HEK293 (cell line): Measurements from ENCODE around the gene RAB44.

Experiments
- CTCF ChIA-PET: fragments of 350-600 bp; formaldehyde crosslinking; extraction: SDS; loops from one replicate; lab custom pipeline; 2021; ENCODE audit warnings: antibody characterized with exemption; lab: Yijun Ruan, JAX
- POLR2A ChIA-PET: fragments of 300-600 bp; formaldehyde crosslinking; extraction: SDS; loops from one replicate; lab custom pipeline; 2020; ENCODE audit warnings: antibody characterized with exemption, inconsistent platforms; lab: Yijun Ruan, JAX
- H3K27ac ChIP-seq: fragments of 200-500 bp; sonication (Bioruptor generic); 2 replicates; pipeline ENCODE4 v1.5.1; 2014; ENCODE audit warnings: low read depth, low read length, control low read depth, inconsistent platforms; ENCODE audit errors: extremely low read depth
- H3K36me3 ChIP-seq, 2 experiments: fragments of 200-500 bp in 1 of 2; sonication (Bioruptor generic) in 1 of 2; 1 replicate in 1 of 2; 2 replicates in 1 of 2; pipeline ENCODE4 v1.5.1; 2014 to 2017; ENCODE audit warnings: inconsistent platforms in 2 of 2, low read length in 2 of 2; ENCODE audit not compliant: control insufficient read depth in 2 of 2, insufficient read depth in 1 of 2
- H3K4me1 ChIP-seq: fragments of 200-500 bp; sonication (Bioruptor generic); 2 replicates; pipeline ENCODE4 v1.5.1; 2014; ENCODE audit warnings: mild to moderate bottlenecking, low read length, inconsistent platforms; ENCODE audit not compliant: control insufficient read depth, insufficient read depth
- H3K4me3 ChIP-seq: 2 replicates; pipeline ENCODE4 v1.5.1; 2011; ENCODE audit warnings: low read depth, mild to moderate bottlenecking, control low read depth, low read length, moderate library complexity
- H3K9me3 ChIP-seq: fragments of 200-500 bp; sonication (Bioruptor generic); 2 replicates; pipeline ENCODE4 v1.5.1; 2014; ENCODE audit warnings: low read depth, low read length, inconsistent platforms; ENCODE audit not compliant: control insufficient read depth, insufficient read depth
- OVOL3 ChIP-seq: fragments of 450-650 bp; formaldehyde crosslinking; IDR thresholded peaks from 2 replicates; pipeline ENCODE4 v1.5.1; 2016; ENCODE audit warnings: missing biosample characterization, missing genetic modification characterization
- ZBTB20 ChIP-seq: fragments of 450-650 bp; formaldehyde crosslinking; IDR thresholded peaks from 2 replicates; pipeline ENCODE4 v1.5.1; 2016; ENCODE audit warnings: missing biosample characterization, missing genetic modification characterization
- ZBTB21 ChIP-seq: fragments of 450-650 bp; formaldehyde crosslinking; IDR thresholded peaks from 2 replicates; pipeline ENCODE4 v1.5.1; 2017; ENCODE audit warnings: missing biosample characterization, missing genetic modification characterization
- ZNF280D ChIP-seq: fragments of 450-650 bp; formaldehyde crosslinking; IDR thresholded peaks from 2 replicates; pipeline ENCODE4 v1.5.1; 2016; ENCODE audit warnings: missing biosample characterization, missing genetic modification characterization
- ZSCAN16 ChIP-seq: fragments of 450-650 bp; formaldehyde crosslinking; IDR thresholded peaks from 2 replicates; pipeline ENCODE4 v1.5.1; 2016; ENCODE audit warnings: missing biosample characterization, missing genetic modification characterization
- TF ChIP-seq, protein P1 (sequence below): sonication (generic); formaldehyde crosslinking; IDR thresholded peaks from 2 replicates; pipeline ENCODE4 v1.8.1; 2022; ENCODE audit warnings: mild to moderate bottlenecking, moderate library complexity, missing genetic modification reagents
- TF ChIP-seq, protein P2 (sequence below): fragments of 450-650 bp; formaldehyde crosslinking; IDR thresholded peaks from 2 replicates; pipeline ENCODE4 v1.5.1; 2016; ENCODE audit warnings: missing biosample characterization, missing genetic modification characterization
- TF ChIP-seq, protein P3 (sequence below): fragments of 450-650 bp; formaldehyde crosslinking; IDR thresholded peaks from 2 replicates; pipeline ENCODE4 v1.5.1; 2017; ENCODE audit warnings: missing biosample characterization, missing genetic modification characterization
- TF ChIP-seq, protein P4 (sequence below): fragments of 450-650 bp; IDR thresholded peaks from 2 replicates; pipeline ENCODE4 v1.5.1; 2018; ENCODE audit warnings: missing biosample characterization, missing genetic modification characterization

Gene RAB44

GRCh38 chr6:36769676-36770499 is 72.3 kb downstream of the RAB44 start:
- TF ChIP-seq ZBTB20 (tag by site-specific recombination): no peak
- TF ChIP-seq ZBTB21: no peak
- TF ChIP-seq, protein P1, sequence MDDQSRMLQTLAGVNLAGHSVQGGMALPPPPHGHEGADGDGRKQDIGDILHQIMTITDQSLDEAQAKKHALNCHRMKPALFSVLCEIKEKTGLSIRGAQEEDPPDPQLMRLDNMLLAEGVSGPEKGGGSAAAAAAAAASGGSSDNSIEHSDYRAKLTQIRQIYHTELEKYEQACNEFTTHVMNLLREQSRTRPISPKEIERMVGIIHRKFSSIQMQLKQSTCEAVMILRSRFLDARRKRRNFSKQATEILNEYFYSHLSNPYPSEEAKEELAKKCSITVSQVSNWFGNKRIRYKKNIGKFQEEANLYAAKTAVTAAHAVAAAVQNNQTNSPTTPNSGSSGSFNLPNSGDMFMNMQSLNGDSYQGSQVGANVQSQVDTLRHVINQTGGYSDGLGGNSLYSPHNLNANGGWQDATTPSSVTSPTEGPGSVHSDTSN (CRISPR knock-in tag): no peak
- TF ChIP-seq ZNF280D (tag by site-specific recombination): no peak
- no peak for TF ChIP-seq ZSCAN16 (tag by site-specific recombination)
- no peak for TF ChIP-seq OVOL3 (tag by site-specific recombination)
- TF ChIP-seq, protein P2, sequence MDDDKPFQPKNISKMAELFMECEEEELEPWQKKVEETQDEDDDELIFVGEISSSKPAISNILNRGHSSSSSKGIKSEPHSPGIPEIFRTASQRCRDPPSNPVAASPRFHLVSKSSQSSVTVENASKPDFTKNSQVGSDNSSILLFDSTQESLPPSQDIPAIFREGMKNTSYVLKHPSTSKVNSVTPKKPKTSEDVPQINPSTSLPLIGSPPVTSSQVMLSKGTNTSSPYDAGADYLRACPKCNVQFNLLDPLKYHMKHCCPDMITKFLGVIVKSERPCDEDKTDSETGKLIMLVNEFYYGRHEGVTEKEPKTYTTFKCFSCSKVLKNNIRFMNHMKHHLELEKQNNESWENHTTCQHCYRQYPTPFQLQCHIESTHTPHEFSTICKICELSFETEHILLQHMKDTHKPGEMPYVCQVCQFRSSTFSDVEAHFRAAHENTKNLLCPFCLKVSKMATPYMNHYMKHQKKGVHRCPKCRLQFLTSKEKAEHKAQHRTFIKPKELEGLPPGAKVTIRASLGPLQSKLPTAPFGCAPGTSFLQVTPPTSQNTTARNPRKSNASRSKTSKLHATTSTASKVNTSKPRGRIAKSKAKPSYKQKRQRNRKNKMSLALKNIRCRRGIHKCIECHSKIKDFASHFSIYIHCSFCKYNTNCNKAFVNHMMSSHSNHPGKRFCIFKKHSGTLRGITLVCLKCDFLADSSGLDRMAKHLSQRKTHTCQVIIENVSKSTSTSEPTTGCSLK (tag by site-specific recombination): no peak
- TF ChIP-seq, protein P3, sequence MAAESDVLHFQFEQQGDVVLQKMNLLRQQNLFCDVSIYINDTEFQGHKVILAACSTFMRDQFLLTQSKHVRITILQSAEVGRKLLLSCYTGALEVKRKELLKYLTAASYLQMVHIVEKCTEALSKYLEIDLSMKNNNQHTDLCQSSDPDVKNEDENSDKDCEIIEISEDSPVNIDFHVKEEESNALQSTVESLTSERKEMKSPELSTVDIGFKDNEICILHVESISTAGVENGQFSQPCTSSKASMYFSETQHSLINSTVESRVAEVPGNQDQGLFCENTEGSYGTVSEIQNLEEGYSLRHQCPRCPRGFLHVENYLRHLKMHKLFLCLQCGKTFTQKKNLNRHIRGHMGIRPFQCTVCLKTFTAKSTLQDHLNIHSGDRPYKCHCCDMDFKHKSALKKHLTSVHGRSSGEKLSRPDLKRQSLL: no peak
- no peak overlapping the region for H3K27ac ChIP-seq
- ChIA-PET CTCF (interaction anchor here (0.6 to 13.1 kb wide), 14 partner anchors 11 to 613 kb away, joined by 3 to 298 read pairs (median 8); partner anchors contain the start of genes C6orf89 and PPIL1), POLR2A (no interaction called here)
- H3K4me1 ChIP-seq: no peaks in the 10 kb centered on the region
- H3K36me3 ChIP-seq: no peaks in the 10 kb centered on the region
- no peak overlapping the region for H3K4me3 ChIP-seq
- no peaks in the 10 kb centered on the region for H3K9me3 ChIP-seq

DNA sequence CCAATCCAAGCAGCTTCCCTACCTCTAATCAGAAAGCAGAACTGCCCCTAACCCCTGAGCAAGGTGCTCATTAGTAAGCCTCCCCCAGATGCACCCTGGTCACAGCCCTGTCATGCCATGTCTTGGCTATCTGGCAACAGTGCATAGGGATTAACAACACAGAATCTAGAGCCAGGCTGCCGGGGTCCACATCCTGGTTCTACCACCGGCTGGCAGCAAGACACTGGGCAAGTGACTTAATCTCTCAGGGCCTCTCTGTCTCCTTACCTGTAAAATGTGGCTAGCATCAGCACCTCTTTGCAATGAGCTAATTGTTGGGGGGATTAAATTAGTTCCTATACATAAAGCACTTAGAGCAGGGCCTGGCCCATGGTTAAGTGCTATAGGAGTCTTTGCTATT is 73.5 kb downstream of the RAB44 start:
- CTCF ChIA-PET: interaction anchor here (0.6 to 13.1 kb wide), 5 partner anchors 11 to 247 kb away, joined by 3 to 298 read pairs (median 182); no protein-coding TSS in a partner anchor

More for the DNA sequence above, 73.5 kb downstream of the RAB44 start:
- Histone ChIP-seq H3K4me3 (no peak overlapping the region), H3K4me1 (no peaks in the 10 kb centered on the region), H3K9me3 (no peaks in the 10 kb centered on the region), H3K27ac (no peak overlapping the region), H3K36me3 (no peaks in the 10 kb centered on the region)
- TF ChIP-seq, protein P4, sequence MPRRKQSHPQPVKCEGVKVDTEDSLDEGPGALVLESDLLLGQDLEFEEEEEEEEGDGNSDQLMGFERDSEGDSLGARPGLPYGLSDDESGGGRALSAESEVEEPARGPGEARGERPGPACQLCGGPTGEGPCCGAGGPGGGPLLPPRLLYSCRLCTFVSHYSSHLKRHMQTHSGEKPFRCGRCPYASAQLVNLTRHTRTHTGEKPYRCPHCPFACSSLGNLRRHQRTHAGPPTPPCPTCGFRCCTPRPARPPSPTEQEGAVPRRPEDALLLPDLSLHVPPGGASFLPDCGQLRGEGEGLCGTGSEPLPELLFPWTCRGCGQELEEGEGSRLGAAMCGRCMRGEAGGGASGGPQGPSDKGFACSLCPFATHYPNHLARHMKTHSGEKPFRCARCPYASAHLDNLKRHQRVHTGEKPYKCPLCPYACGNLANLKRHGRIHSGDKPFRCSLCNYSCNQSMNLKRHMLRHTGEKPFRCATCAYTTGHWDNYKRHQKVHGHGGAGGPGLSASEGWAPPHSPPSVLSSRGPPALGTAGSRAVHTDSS (tag by site-specific recombination): no peak
- POLR2A ChIA-PET: no interaction called here
